ENCODE results near the gene RNF13.

The RNF13 gene

GRCh38 chr3:149801639-149802038, 11.4 kb upstream of the RNF13 start:
- H3K4me2 ChIP-seq (ENCODE audit: low read length), result no peak overlapping the region

GRCh38 chr3:149806171-149806778, 6.7 kb upstream of the RNF13 start:
- Histone ChIP-seq H3K9me3 (replicated peaks; ENCODE audit: low read length) (no peaks in the 10 kb centered on the region), H3K9ac (ENCODE audit: low read depth, low read length) (no peak overlapping the region), H3K4me1 (ENCODE audit: control insufficient read depth, insufficient read depth, low read length) (peaks cover 3% of the 10 kb centered on the region), H3K4me2 (ENCODE audit: low read length) (no peak overlapping the region), H3K4me3 (ENCODE audit: low read length) (no peak overlapping the region), H3K36me3 (ENCODE audit: insufficient read depth, low read length) (no peaks in the 10 kb centered on the region), H3K27me3 (ENCODE audit: control insufficient read depth, insufficient read depth, low read length) (no peaks in the 10 kb centered on the region)

More at GRCh38 chr3:149801639-149802038, 11.4 kb upstream of the RNF13 start:
- no peaks in the 10 kb centered on the region for H3K9me3 ChIP-seq (replicated peaks; ENCODE audit: low read length)
- no peaks in the 10 kb centered on the region for H3K27me3 ChIP-seq (ENCODE audit: control insufficient read depth, insufficient read depth, low read length)
- H3K4me3 ChIP-seq (ENCODE audit: low read length), result no peak overlapping the region
- H3K36me3 ChIP-seq (ENCODE audit: insufficient read depth, low read length), result no peaks in the 10 kb centered on the region
- no peak overlapping the region for H3K9ac ChIP-seq (ENCODE audit: low read depth, low read length)
- H3K4me1 ChIP-seq (ENCODE audit: control insufficient read depth, insufficient read depth, low read length), result peaks cover 3% of the 10 kb centered on the region

GRCh38 chr3:149808209-149808829, 4.7 kb upstream of the RNF13 start:
- no peak overlapping the region for H3K4me3 ChIP-seq (ENCODE audit: low read length)
- peaks cover 9% of the 10 kb centered on the region for H3K4me1 ChIP-seq (ENCODE audit: control insufficient read depth, insufficient read depth, low read length)
- H3K27me3 ChIP-seq (ENCODE audit: control insufficient read depth, insufficient read depth, low read length), result no peaks in the 10 kb centered on the region
- no peak overlapping the region for H3K9ac ChIP-seq (ENCODE audit: low read depth, low read length)
- H3K36me3 ChIP-seq (ENCODE audit: insufficient read depth, low read length), result no peaks in the 10 kb centered on the region
- no peaks in the 10 kb centered on the region for H3K9me3 ChIP-seq (replicated peaks; ENCODE audit: low read length)
- H3K4me2 ChIP-seq (ENCODE audit: low read length), result no peak overlapping the region

- Histone ChIP-seq H3K4me2 (ENCODE audit: low read length) (no peak overlapping the region), H3K36me3 (ENCODE audit: insufficient read depth, low read length) (no peaks in the 10 kb centered on the region), H3K9ac (ENCODE audit: low read depth, low read length) (no peak overlapping the region), H3K4me1 (ENCODE audit: control insufficient read depth, insufficient read depth, low read length) (peaks cover 13% of the 10 kb centered on the region), H3K4me3 (ENCODE audit: low read length) (no peak overlapping the region), H3K9me3 (replicated peaks; ENCODE audit: low read length) (no peaks in the 10 kb centered on the region), H3K27me3 (ENCODE audit: control insufficient read depth, insufficient read depth, low read length) (no peaks in the 10 kb centered on the region)
These were observed 3.3 kb upstream of the RNF13 start for GRCh38 chr3:149809699-149810098.

- H3K36me3 ChIP-seq (ENCODE audit: insufficient read depth, low read length), result no peaks in the 10 kb centered on the region
- H3K9ac ChIP-seq (ENCODE audit: low read depth, low read length), result no peak overlapping the region
- H3K9me3 ChIP-seq (replicated peaks; ENCODE audit: low read length), result no peaks in the 10 kb centered on the region
- H3K4me3 ChIP-seq (ENCODE audit: low read length), result no peak overlapping the region
- peaks cover 20% of the 10 kb centered on the region for H3K4me1 ChIP-seq (ENCODE audit: control insufficient read depth, insufficient read depth, low read length)
- no peak overlapping the region for H3K4me2 ChIP-seq (ENCODE audit: low read length)
- H3K27me3 ChIP-seq (ENCODE audit: control insufficient read depth, insufficient read depth, low read length), result no peaks in the 10 kb centered on the region
These were observed 2.2 kb upstream of the RNF13 start for GRCh38 chr3:149810846-149811245.

- H3K4me3 ChIP-seq (ENCODE audit: low read length), result peak overlapping the region; percentile 80
- peaks cover 28% of the 10 kb centered on the region for H3K4me1 ChIP-seq (ENCODE audit: control insufficient read depth, insufficient read depth, low read length)
- H3K9ac ChIP-seq (ENCODE audit: low read depth, low read length), result peak overlapping the region; percentile 92
- H3K9me3 ChIP-seq (replicated peaks; ENCODE audit: low read length), result no peaks in the 10 kb centered on the region
- no peaks in the 10 kb centered on the region for H3K27me3 ChIP-seq (ENCODE audit: control insufficient read depth, insufficient read depth, low read length)
- peak overlapping the region; percentile 92 for H3K4me2 ChIP-seq (ENCODE audit: low read length)
- H3K36me3 ChIP-seq (ENCODE audit: insufficient read depth, low read length), result no peaks in the 10 kb centered on the region
These were observed 830 bp upstream of the RNF13 start for GRCh38 chr3:149812165-149812605.

- Histone ChIP-seq H3K4me1 (ENCODE audit: control insufficient read depth, insufficient read depth, low read length) (peaks cover 33% of the 10 kb centered on the region), H3K4me3 (ENCODE audit: low read length) (peak overlapping the region; percentile 80)
These were observed 609 bp downstream of the RNF13 start for GRCh38 chr3:149813367-149814281.

GRCh38 chr3:149815321-149815720, 2.3 kb downstream of the RNF13 start:
- no peaks in the 10 kb centered on the region for H3K36me3 ChIP-seq (ENCODE audit: insufficient read depth, low read length)
- peak overlapping the region; percentile 15 for H3K4me3 ChIP-seq (ENCODE audit: low read length)
- no peak overlapping the region for H3K9ac ChIP-seq (ENCODE audit: low read depth, low read length)
- peak overlapping the region; percentile 92 for H3K4me2 ChIP-seq (ENCODE audit: low read length)
- H3K4me1 ChIP-seq (ENCODE audit: control insufficient read depth, insufficient read depth, low read length), result peaks cover 33% of the 10 kb centered on the region
- no peaks in the 10 kb centered on the region for H3K9me3 ChIP-seq (replicated peaks; ENCODE audit: low read length)
- no peaks in the 10 kb centered on the region for H3K27me3 ChIP-seq (ENCODE audit: control insufficient read depth, insufficient read depth, low read length)

More at GRCh38 chr3:149813367-149814281, 609 bp downstream of the RNF13 start:
- Histone ChIP-seq H3K27me3 (ENCODE audit: control insufficient read depth, insufficient read depth, low read length) (no peaks in the 10 kb centered on the region), H3K9ac (ENCODE audit: low read depth, low read length) (peak overlapping the region; percentile 92), H3K9me3 (replicated peaks; ENCODE audit: low read length) (no peaks in the 10 kb centered on the region), H3K4me2 (ENCODE audit: low read length) (peak overlapping the region; percentile 92), H3K36me3 (ENCODE audit: insufficient read depth, low read length) (no peaks in the 10 kb centered on the region)

- no peak overlapping the region for H3K9ac ChIP-seq (ENCODE audit: low read depth, low read length)
- no peak overlapping the region for H3K4me3 ChIP-seq (ENCODE audit: low read length)
- H3K4me2 ChIP-seq (ENCODE audit: low read length), result no peak overlapping the region
- H3K4me1 ChIP-seq (ENCODE audit: control insufficient read depth, insufficient read depth, low read length), result peaks cover 33% of the 10 kb centered on the region
- no peaks in the 10 kb centered on the region for H3K36me3 ChIP-seq (ENCODE audit: insufficient read depth, low read length)
- H3K27me3 ChIP-seq (ENCODE audit: control insufficient read depth, insufficient read depth, low read length), result no peaks in the 10 kb centered on the region
- H3K9me3 ChIP-seq (replicated peaks; ENCODE audit: low read length), result no peaks in the 10 kb centered on the region
These were observed 2.7 kb downstream of the RNF13 start for GRCh38 chr3:149815728-149816127.

- no peaks in the 10 kb centered on the region for H3K36me3 ChIP-seq (ENCODE audit: insufficient read depth, low read length)
- no peak overlapping the region for H3K4me3 ChIP-seq (ENCODE audit: low read length)
- H3K9ac ChIP-seq (ENCODE audit: low read depth, low read length), result no peak overlapping the region
- H3K4me2 ChIP-seq (ENCODE audit: low read length), result no peak overlapping the region
- H3K27me3 ChIP-seq (ENCODE audit: control insufficient read depth, insufficient read depth, low read length), result no peaks in the 10 kb centered on the region
- H3K9me3 ChIP-seq (replicated peaks; ENCODE audit: low read length), result no peaks in the 10 kb centered on the region
- peaks cover 33% of the 10 kb centered on the region for H3K4me1 ChIP-seq (ENCODE audit: control insufficient read depth, insufficient read depth, low read length)
These were observed 3.3 kb downstream of the RNF13 start for GRCh38 chr3:149816311-149816710.

- Histone ChIP-seq H3K9ac (ENCODE audit: low read depth, low read length) (no peak overlapping the region), H3K4me1 (ENCODE audit: control insufficient read depth, insufficient read depth, low read length) (peaks cover 33% of the 10 kb centered on the region), H3K27me3 (ENCODE audit: control insufficient read depth, insufficient read depth, low read length) (no peaks in the 10 kb centered on the region), H3K4me2 (ENCODE audit: low read length) (peak overlapping the region; percentile 54), H3K36me3 (ENCODE audit: insufficient read depth, low read length) (no peaks in the 10 kb centered on the region), H3K9me3 (replicated peaks; ENCODE audit: low read length) (no peaks in the 10 kb centered on the region), H3K4me3 (ENCODE audit: low read length) (no peak overlapping the region)
These were observed 4.0 kb downstream of the RNF13 start for GRCh38 chr3:149816986-149817385.
